HepG2 (cell line): Measurements from ENCODE around the gene CCDC88A.
"Not testable (repeated sequence)": the region's sequence is repeated elsewhere in the genome, so short reads cannot be mapped to it uniquely, and the experiment has no call there.

Experiments used
- ADNP ChIP-seq: sonication (generic); formaldehyde crosslinking; IDR thresholded peaks from 2 replicates; pipeline ENCODE4 v1.4.0; 2020; ENCODE audit warnings: missing genetic modification reagents
- CREM ChIP-seq, 2 experiments: sonication (generic) in 1 of 2; formaldehyde crosslinking in 1 of 2; IDR thresholded peaks; 2 replicates each; pipeline versions ENCODE4 v1.4.0 to v1.6.1; 2016 to 2020; ENCODE audit warnings: antibody characterized with exemption in 1 of 2, mild to moderate bottlenecking in 1 of 2, missing genetic modification reagents in 1 of 2
- HDAC2 ChIP-seq: sonication (generic); formaldehyde crosslinking; IDR thresholded peaks from 2 replicates; pipeline ENCODE4 v1.4.0; 2020; ENCODE audit warnings: missing genetic modification reagents
- JUN ChIP-seq: sonication (generic); formaldehyde crosslinking; IDR thresholded peaks from 2 replicates; pipeline ENCODE4 v1.4.0; 2020; ENCODE audit warnings: mild to moderate bottlenecking, missing genetic modification reagents
- NFIC ChIP-seq: IDR thresholded peaks from 2 replicates; pipeline ENCODE4 v1.6.1; 2012; ENCODE audit warnings: mild to moderate bottlenecking, low read length, inconsistent platforms
- PBX3 ChIP-seq: sonication (generic); formaldehyde crosslinking; IDR thresholded peaks from 2 replicates; pipeline ENCODE4 v1.8.1; 2023; ENCODE audit warnings: missing genetic modification reagents, inconsistent platforms, borderline replicate concordance
- PRDM10 ChIP-seq: sonication (generic); formaldehyde crosslinking; IDR thresholded peaks from 2 replicates; pipeline ENCODE4 v1.4.0; 2020; ENCODE audit warnings: low read depth, missing genetic modification reagents
- TARDBP ChIP-seq: sonication (generic); formaldehyde crosslinking; IDR thresholded peaks from 2 replicates; pipeline ENCODE4 v1.8.0; 2022; ENCODE audit warnings: mild to moderate bottlenecking, missing genetic modification reagents
- ZNF292 ChIP-seq: sonication (generic); formaldehyde crosslinking; IDR thresholded peaks from 2 replicates; pipeline ENCODE4 v1.8.1; 2022; ENCODE audit warnings: mild to moderate bottlenecking, low read depth, missing genetic modification reagents, borderline replicate concordance
- ZNF749 ChIP-seq: sonication (generic); formaldehyde crosslinking; IDR thresholded peaks from 2 replicates; pipeline ENCODE4 v1.8.0; 2022; ENCODE audit warnings: mild to moderate bottlenecking, missing genetic modification reagents, moderate library complexity, borderline replicate concordance
- ZNF775 ChIP-seq: sonication (generic); formaldehyde crosslinking; IDR thresholded peaks from 2 replicates; pipeline ENCODE4 v1.4.0; 2020; ENCODE audit warnings: missing genetic modification reagents, mild to moderate bottlenecking, moderate library complexity, borderline replicate concordance

- TF ChIP-seq NFIC; ZNF775; PBX3 (CRISPR knock-in tag); ZNF292; TARDBP (CRISPR knock-in tag); ADNP; CREM (IDR thresholded peaks at IDR 0.05); CREM (CRISPR knock-in tag; IDR thresholded peaks at IDR 0.05); ZNF749; HDAC2 (CRISPR knock-in tag); JUN; PRDM10: not testable (repeated sequence)
Observed at GRCh38 chr2:55385516-55385915, 34.1 kb downstream of the CCDC88A start.
